DND-41 (cell line): ENCODE results near the gene FOXN3.

Experiments
- CTCF ChIP-seq: IDR thresholded peaks from 2 replicates; pipeline ENCODE4 v1.5.1; 2012; ENCODE audit warnings: borderline replicate concordance, low read length, moderate library complexity, mild to moderate bottlenecking; ENCODE audit not compliant: poor library complexity, severe bottlenecking; ENCODE audit errors: extremely low read depth
- EZH2 ChIP-seq: IDR thresholded peaks from 3 replicates; pipeline ENCODE4 v1.6.1; 2012; ENCODE audit warnings: borderline replicate concordance, low read depth, mild to moderate bottlenecking, moderate library complexity, low read length, inconsistent platforms; ENCODE audit not compliant: severe bottlenecking

DNA sequence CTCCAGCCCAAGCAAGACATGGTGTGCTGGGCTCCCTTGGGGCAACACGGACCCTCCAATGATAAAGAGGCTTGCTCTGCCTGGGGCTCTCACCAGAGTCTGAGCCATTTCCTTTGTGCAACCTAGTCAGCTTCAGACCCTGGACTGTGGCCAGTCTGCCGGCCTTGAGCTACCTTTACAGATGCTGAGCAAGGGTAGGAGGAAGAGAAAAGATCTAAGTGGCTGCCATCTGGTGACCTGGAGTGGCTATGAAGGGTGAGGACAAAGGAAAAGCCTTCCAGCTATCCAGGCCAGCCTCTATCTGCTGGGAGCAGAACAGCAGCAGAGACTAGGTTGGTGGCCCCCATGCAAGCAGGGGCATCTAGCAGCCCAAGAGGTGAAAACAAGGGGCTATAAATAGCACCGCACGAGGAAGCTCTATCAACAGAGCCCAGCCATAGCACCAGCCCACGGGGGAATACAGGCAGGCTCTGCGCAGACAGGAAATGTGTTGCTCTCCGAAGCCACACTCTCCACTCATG, 230.1 kb downstream of the FOXN3 start:
- TF ChIP-seq EZH2 (no peak), CTCF (no peak)
